Heart left ventricle (tissue), 13 donors: ENCODE results near the gene TBX1.

ENCODE experiments used
- POLR2A ChIP-seq, 2 donors: fragments of 450-650 bp; IDR thresholded peaks; one replicate each; pipeline ENCODE4 v1.6.1; 2017; ENCODE audit warnings: antibody characterized with exemption in 2 of 2, mild to moderate bottlenecking in 2 of 2, moderate library complexity in 2 of 2
- TF ChIP-seq, protein P1 (sequence below), 12 donors: fragments of 200-600 bp; sonication (generic) in 4 of 12; IDR thresholded peaks; one replicate each; pipeline versions ENCODE4 v1.5.0 to v1.8.0; 2018 to 2022; ENCODE audit warnings: antibody characterized with exemption in 12 of 12, mild to moderate bottlenecking in 5 of 12
- donor health status: ischemic (EF 13 %, LVEDD 7.1; RV severe dilation, severe dysfunction).
- donor health status: DM: no; HTN: yes; CAD: no.
- donor health status: DM: no; HTN: no; CAD: no.
- donor health status: ischemic (EF 25% LVEDD 6.9; RV normal size, moderate dysfunction).
- donor health status: ischemic (EF 25% LVEDD 5.7; RV mildly dilated, moderate dysfunction).
- donor health status: ischemic (EF 35%, LVEDD 5.7; RV mildly dilated, moderate dysfunction).
- donor health status: nonischemic (EF 11% LVEDD 7.7; RV severe dilation, severe dysfunction).
- donor health status: DM: yes; HTN: yes; CAD: no.
- donor health status: PGD.
- donor health status: ischemic (EF 29% LVEDD 5.4; RV normal size, mild dysfunction).
- donor health status: nonischemic (EF 23%, LVEDD 6.1; RV moderate dilation, normal function).

DNA sequence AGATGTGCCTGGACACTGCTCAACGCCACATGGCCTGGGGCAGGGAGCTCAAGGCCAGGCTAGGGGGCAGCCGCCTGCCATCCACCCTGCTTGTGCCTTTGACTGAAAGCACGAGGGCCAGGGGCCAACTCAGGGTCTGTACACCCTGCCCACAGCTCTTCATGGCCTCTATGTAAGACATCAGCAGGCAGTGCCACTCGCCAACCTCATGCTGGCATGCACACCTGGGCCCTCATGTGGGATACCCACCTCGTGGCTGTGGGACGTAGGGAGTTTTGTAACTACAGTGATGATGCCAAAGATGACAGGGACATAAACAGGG lies 25.6 kb downstream of the TBX1 start:
- TF ChIP-seq, protein P1, sequence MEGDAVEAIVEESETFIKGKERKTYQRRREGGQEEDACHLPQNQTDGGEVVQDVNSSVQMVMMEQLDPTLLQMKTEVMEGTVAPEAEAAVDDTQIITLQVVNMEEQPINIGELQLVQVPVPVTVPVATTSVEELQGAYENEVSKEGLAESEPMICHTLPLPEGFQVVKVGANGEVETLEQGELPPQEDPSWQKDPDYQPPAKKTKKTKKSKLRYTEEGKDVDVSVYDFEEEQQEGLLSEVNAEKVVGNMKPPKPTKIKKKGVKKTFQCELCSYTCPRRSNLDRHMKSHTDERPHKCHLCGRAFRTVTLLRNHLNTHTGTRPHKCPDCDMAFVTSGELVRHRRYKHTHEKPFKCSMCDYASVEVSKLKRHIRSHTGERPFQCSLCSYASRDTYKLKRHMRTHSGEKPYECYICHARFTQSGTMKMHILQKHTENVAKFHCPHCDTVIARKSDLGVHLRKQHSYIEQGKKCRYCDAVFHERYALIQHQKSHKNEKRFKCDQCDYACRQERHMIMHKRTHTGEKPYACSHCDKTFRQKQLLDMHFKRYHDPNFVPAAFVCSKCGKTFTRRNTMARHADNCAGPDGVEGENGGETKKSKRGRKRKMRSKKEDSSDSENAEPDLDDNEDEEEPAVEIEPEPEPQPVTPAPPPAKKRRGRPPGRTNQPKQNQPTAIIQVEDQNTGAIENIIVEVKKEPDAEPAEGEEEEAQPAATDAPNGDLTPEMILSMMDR (IDR thresholded peaks at IDR 0.05): no peak
- TF ChIP-seq POLR2A (IDR thresholded peaks at IDR 0.05): no peak
